A673 (cell line): ENCODE measurements around the gene TSPOAP1. TPM values are rescaled to one million over a fixed set of nuclear protein-coding genes. Genes with fewer than 3 reads are reported as not detected.

Source experiments
- BruUV-seq: library from RNA; stranded (reverse); fragments of 400-500 nt; replicated peaks from 2 replicates; lab custom pipeline; 2021; lab: Mats Ljungman, UMichigan
- CTCF ChIA-PET: fragments of 300-600 bp; sonication (Branson Sonifier 250); formaldehyde crosslinking; loops from one replicate; lab custom pipeline; 2022; ENCODE audit warnings: antibody characterized with exemption; lab: Charles Lee
- POLR2A ChIA-PET: fragments of 300-600 bp; sonication (Branson Sonifier 250); formaldehyde crosslinking; loops from one replicate; lab custom pipeline; 2022; ENCODE audit warnings: antibody characterized with exemption; ENCODE audit not compliant: low non-redundant PET; lab: Charles Lee
- DNase-seq: peaks from one replicate; pipeline ENCODE4 v3.0.0-alpha.2; 2015; ENCODE audit warnings: low spot score
- H3K27ac ChIP-seq: fragments of 200-600 bp; sonication (generic); 2 replicates; pipeline ENCODE4 v1.5.1; 2016; ENCODE audit warnings: mixed run types, low read depth, mild to moderate bottlenecking, mixed read lengths, antibody characterized with exemption, low read length; ENCODE audit not compliant: poor library complexity, severe bottlenecking
- H3K27me3 ChIP-seq: fragments of 200-600 bp; sonication (generic); replicated peaks from 2 replicates; pipeline ENCODE4 v1.6.1; 2017; ENCODE audit warnings: mixed run types, low read depth, mild to moderate bottlenecking, mixed read lengths, antibody characterized with exemption, low read length; ENCODE audit not compliant: insufficient read depth, poor library complexity
- H3K36me3 ChIP-seq: fragments of 200-600 bp; sonication (generic); 2 replicates; pipeline ENCODE4 v1.6.1; 2016; ENCODE audit warnings: mixed run types, mild to moderate bottlenecking, mixed read lengths, antibody characterized with exemption, low read length; ENCODE audit not compliant: insufficient read depth, poor library complexity, severe bottlenecking
- H3K4me1 ChIP-seq: fragments of 200-600 bp; sonication (generic); 2 replicates; pipeline ENCODE4 v1.6.1; 2017; ENCODE audit warnings: mixed run types, mild to moderate bottlenecking, mixed read lengths, antibody characterized with exemption, low read length; ENCODE audit not compliant: insufficient read depth, poor library complexity, severe bottlenecking
- H3K4me3 ChIP-seq: fragments of 200-600 bp; sonication (generic); 2 replicates; pipeline ENCODE4 v1.5.1; 2016; ENCODE audit warnings: low read depth, mixed run types, mild to moderate bottlenecking, mixed read lengths, low read length; ENCODE audit not compliant: poor library complexity, severe bottlenecking
- H3K9me3 ChIP-seq: fragments of 200-600 bp; sonication (generic); 2 replicates; pipeline ENCODE4 v1.6.1; 2016; ENCODE audit warnings: mixed run types, low read depth, mild to moderate bottlenecking, mixed read lengths, antibody characterized with exemption, low read length; ENCODE audit not compliant: poor library complexity, severe bottlenecking
- EZH2 ChIP-seq: fragments of 200-600 bp; sonication (generic); IDR thresholded peaks from 2 replicates; pipeline ENCODE4 v1.6.1; 2017; ENCODE audit warnings: borderline replicate concordance, low read depth, mild to moderate bottlenecking, mixed read lengths, antibody characterized with exemption, low read length; ENCODE audit not compliant: poor library complexity, severe bottlenecking
- intact Hi-C: fragments of 100-400 bp; cut with micrococcal nuclease; formaldehyde crosslinking; loops from one replicate; pipeline ENCODE4 v1.10.0; 2022; ENCODE audit not compliant: unreplicated experiment
- total RNA-seq: library from RNA; stranded (reverse); gene quantifications from 2 replicates; pipeline ENCODE4 v1.2.3, GENCODE V29; 2021
- TF ChIP-seq, protein P1 (sequence below): fragments of 300-800, 200-600 bp; sonication (generic); conservative IDR thresholded peaks from 2 replicates; pipeline ENCODE4 v1.5.1; 2017; ENCODE audit warnings: low read depth, mild to moderate bottlenecking, antibody characterized with exemption, low read length, moderate library complexity, mixed read lengths

Gene TSPOAP1
- total RNA-seq, 1 experiment from 2014 or later, result 0.21 TPM

DNA sequence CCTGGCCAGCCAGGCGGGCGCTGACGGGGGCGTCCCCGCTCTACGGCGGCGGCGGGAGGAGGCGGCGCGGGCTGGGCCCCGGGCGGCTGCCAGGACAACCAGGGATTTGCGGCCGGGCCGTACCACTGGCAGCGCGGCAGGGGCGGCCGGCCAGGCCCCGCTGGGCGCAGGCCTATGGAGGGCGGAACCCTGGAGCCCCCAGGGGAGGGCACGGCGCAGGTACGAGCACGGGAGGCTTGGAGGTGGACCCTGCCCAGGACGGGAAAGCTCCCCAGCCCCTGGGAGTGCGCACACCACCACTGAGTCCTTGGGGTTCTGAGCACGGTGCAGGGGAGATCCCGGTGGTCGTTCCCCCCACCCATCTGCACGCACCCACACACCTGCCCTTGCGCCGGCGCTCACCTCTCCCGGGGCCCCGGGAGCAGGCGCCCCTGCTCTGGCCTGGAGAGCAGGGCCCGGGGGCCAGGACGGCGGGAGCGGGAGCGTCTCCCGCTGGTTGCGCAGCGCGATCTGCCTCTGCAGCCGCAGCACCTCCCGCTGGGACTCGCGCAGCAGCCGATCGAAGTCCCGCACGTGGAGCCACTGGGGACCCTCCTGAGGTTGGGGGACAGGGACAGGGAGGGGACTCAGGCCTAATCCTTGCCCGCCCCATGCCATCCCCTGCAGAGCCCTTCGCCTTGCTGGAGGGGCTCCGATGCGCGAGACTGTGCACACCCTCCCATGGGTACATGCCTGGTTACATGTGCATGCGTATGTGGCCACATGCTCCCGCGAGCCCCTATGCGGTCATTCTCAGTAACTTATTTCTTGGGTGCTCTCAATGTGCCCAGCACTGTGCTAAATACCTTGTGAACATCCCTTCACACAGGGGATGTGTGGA is 3.9 kb downstream of the TSPOAP1 start:
- CTCF ChIA-PET, result no interaction called here
- H3K27me3 ChIP-seq, result no peaks in the 10 kb centered on the region
- intact Hi-C loops, result no loop called here
- peaks cover 5% of the 10 kb centered on the region for H3K4me1 ChIP-seq
- TF ChIP-seq, protein P1, sequence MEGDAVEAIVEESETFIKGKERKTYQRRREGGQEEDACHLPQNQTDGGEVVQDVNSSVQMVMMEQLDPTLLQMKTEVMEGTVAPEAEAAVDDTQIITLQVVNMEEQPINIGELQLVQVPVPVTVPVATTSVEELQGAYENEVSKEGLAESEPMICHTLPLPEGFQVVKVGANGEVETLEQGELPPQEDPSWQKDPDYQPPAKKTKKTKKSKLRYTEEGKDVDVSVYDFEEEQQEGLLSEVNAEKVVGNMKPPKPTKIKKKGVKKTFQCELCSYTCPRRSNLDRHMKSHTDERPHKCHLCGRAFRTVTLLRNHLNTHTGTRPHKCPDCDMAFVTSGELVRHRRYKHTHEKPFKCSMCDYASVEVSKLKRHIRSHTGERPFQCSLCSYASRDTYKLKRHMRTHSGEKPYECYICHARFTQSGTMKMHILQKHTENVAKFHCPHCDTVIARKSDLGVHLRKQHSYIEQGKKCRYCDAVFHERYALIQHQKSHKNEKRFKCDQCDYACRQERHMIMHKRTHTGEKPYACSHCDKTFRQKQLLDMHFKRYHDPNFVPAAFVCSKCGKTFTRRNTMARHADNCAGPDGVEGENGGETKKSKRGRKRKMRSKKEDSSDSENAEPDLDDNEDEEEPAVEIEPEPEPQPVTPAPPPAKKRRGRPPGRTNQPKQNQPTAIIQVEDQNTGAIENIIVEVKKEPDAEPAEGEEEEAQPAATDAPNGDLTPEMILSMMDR, result no peak
- TF ChIP-seq EZH2, result no peak
- BruUV-seq, result no TSS peak
- H3K36me3 ChIP-seq, result no peaks in the 10 kb centered on the region
- H3K27ac ChIP-seq, result peak overlapping the region; percentile 25
- POLR2A ChIA-PET, result no interaction called here
- peak; percentile 35 for DNase-seq
- H3K9me3 ChIP-seq, result no peaks in the 10 kb centered on the region
- peak overlapping the region; percentile 45 for H3K4me3 ChIP-seq

DNA sequence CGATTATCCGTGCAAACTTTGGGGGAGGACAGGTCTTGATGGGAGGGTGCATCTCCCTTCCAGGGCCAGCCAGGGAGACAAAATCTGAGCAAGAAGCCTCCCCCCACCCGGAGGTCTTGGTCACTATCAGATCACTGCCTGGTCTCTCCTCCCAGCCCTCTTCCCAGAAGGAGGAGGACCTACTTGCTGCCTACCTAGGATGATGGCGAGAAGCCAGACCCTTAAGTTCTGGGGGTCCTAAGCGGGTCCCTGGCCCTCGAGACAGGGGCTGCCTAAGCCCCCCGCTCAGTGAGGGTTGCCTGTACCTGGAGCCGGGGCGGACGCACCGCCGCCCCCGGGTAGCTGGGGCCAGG is 4.6 kb downstream of the TSPOAP1 start:
- Histone ChIP-seq H3K27me3 (no peaks in the 10 kb centered on the region), H3K9me3 (no peaks in the 10 kb centered on the region), H3K4me1 (peaks cover 3% of the 10 kb centered on the region), H3K36me3 (no peaks in the 10 kb centered on the region), H3K4me3 (peak overlapping the region; percentile 45), H3K27ac (peak overlapping the region; percentile 25)
- POLR2A ChIA-PET, result no interaction called here
- no peak for DNase-seq
- TF ChIP-seq, protein P1, result no peak
- TF ChIP-seq EZH2, result no peak
- CTCF ChIA-PET, result no interaction called here
- intact Hi-C loops, result no loop called here
- BruUV-seq, result no TSS peak

DNA sequence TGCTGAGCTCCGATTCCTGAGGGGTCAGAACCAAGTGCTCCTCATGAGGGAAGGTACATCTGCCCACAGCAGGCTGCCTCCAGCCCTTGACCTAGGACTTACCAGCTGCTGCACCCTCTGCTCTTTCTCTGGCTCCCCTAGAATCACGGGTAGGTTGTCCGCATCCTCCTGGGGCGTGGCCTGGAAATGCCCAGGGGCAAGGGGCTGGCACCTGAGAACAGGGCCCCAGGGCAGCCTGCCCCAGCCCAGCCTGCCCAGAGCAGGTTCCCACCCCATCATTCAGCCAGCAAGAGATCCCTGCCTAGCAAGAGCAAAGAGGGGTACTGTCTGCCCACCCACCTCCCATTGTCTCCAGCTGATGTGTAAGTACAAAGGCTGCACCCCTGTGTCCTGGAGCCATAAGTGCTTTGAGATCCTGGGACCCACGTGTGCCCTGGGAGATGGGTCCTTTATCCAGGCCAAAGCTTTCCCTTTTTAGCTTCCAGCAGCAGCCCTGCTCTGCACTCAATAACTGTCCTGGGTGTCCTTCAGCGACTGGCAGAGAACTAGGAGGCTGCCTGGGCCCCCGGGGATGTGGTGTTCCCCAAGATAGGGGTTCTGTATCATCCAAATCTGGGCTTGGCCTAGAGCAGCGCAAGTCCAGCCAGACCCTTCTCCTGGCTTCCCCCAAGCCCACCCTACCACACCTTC is 5.1 kb downstream of the TSPOAP1 start:
- POLR2A ChIA-PET, result no interaction called here
- H3K36me3 ChIP-seq, result no peaks in the 10 kb centered on the region
- no peaks in the 10 kb centered on the region for H3K4me1 ChIP-seq
- no peak overlapping the region for H3K27ac ChIP-seq
- no peaks in the 10 kb centered on the region for H3K27me3 ChIP-seq
- intact Hi-C loops, result no loop called here
- no peak for TF ChIP-seq EZH2
- CTCF ChIA-PET, result no interaction called here
- H3K9me3 ChIP-seq, result no peaks in the 10 kb centered on the region
- DNase-seq, result no peak
- BruUV-seq, result no TSS peak
- H3K4me3 ChIP-seq, result peak overlapping the region; percentile 45
